Natural killer cell (primary cell): ENCODE results near the gene PARG. TPM values are rescaled to one million over a fixed set of nuclear protein-coding genes. Genes with fewer than 3 reads are reported as not detected.

Experiments used
- ATAC-seq, 3 donors: fragments of 150-1000 bp in 2 of 3; fragments of 200-7000 bp in 1 of 3; cut with Tn5 transposase; 1 replicate in 1 of 3; 2 replicates in 2 of 3; pipeline ENCODE4 v1.10.0; 2021; ENCODE audit warnings: mild to moderate bottlenecking in 2 of 3, moderate library complexity in 2 of 3
- DNase-seq, 2 donors: peaks; one replicate each; pipeline versions ENCODE4 v3.0.0 to v3.0.0-alpha.2; 2013 to 2021; ENCODE audit warnings: mixed read lengths in 1 of 2
- H3K27ac ChIP-seq: one replicate; pipeline ENCODE4 v1.5.1; 2013; ENCODE audit warnings: mild to moderate bottlenecking, low read length
- H3K27me3 ChIP-seq: one replicate; pipeline ENCODE4 v1.6.1; 2013; ENCODE audit warnings: low read length; ENCODE audit not compliant: control insufficient read depth, insufficient read depth
- H3K36me3 ChIP-seq: one replicate; pipeline ENCODE4 v1.6.1; 2013; ENCODE audit warnings: low read length; ENCODE audit not compliant: control insufficient read depth, insufficient read depth
- H3K4me1 ChIP-seq: one replicate; pipeline ENCODE4 v1.6.1; 2013; ENCODE audit warnings: low read length; ENCODE audit not compliant: control insufficient read depth, insufficient read depth
- H3K4me3 ChIP-seq: one replicate; pipeline ENCODE4 v1.5.1; 2013; ENCODE audit warnings: low read length
- H3K9me3 ChIP-seq: one replicate; pipeline ENCODE4 v1.6.1; 2013; ENCODE audit warnings: low read length; ENCODE audit not compliant: control insufficient read depth, insufficient read depth
- H3K27ac Mint-ChIP-seq, 2 donors: one replicate each; pipeline ENCODE4 v1.8.0; 2022; ENCODE audit warnings: mild to moderate bottlenecking in 2 of 2, mixed read lengths in 2 of 2, moderate library complexity in 1 of 2
- H3K27me3 Mint-ChIP-seq, 2 donors: one replicate each; pipeline ENCODE4 v1.8.0; 2022; ENCODE audit warnings: low read depth in 2 of 2, mixed read lengths in 2 of 2
- H3K36me3 Mint-ChIP-seq: one replicate; pipeline ENCODE4 v1.8.0; 2022; ENCODE audit warnings: mixed read lengths
- H3K4me1 Mint-ChIP-seq, 2 donors: one replicate each; pipeline ENCODE4 v1.8.0; 2022; ENCODE audit warnings: mixed read lengths in 2 of 2
- H3K4me3 Mint-ChIP-seq: one replicate; pipeline ENCODE4 v1.8.0; 2022; ENCODE audit warnings: mild to moderate bottlenecking, moderate library complexity, mixed read lengths
- H3K9me3 Mint-ChIP-seq, 2 donors: one replicate each; pipeline ENCODE4 v1.8.0; 2022; ENCODE audit warnings: mixed read lengths in 2 of 2
- WGBS: methylation state at CpG from one replicate; pipeline ENCODE4 v1.1.7; 2013; ENCODE audit warnings: missing lambda C conversion rate; ENCODE audit not compliant: insufficient coverage; 5-methylcytosine and 5-hydroxymethylcytosine counted together
- intact Hi-C: fragments of 100-400 bp; cut with micrococcal nuclease; formaldehyde crosslinking; loops from one replicate; pipeline ENCODE4 v1.14.2; 2022
- total RNA-seq, 4 donors: library from RNA; stranded (reverse); fragments of 120-200 nt in 1 of 4; gene quantifications; one replicate each; pipeline versions ENCODE4 v1.2.3 to v1.2.4, GENCODE V29; 2013 to 2022
- TF ChIP-seq, protein P1 (sequence below): fragments of 200-600 bp; IDR thresholded peaks from one replicate; pipeline ENCODE4 v1.8.0; 2022; ENCODE audit warnings: antibody characterized with exemption

PARG gene
- total RNA-seq, 3 donors from 2014 or later (not counting 1 experiment from before 2014, with no cell fraction given): 26.2 to 35.2 (median 34.9) TPM

GRCh38 chr10:49841615-49842332 is 100.1 kb downstream of the PARG start:
- ATAC-seq (no peak), DNase-seq (no peak)
- Histone ChIP-seq H3K27me3 (no peaks in the 10 kb centered on the region), H3K9me3 (no peaks in the 10 kb centered on the region), H3K4me1 (no peaks in the 10 kb centered on the region), H3K27ac (no peak overlapping the region), H3K36me3 (peaks cover 49% of the 10 kb centered on the region), H3K4me3 (no peak overlapping the region)
- Mint-ChIP-seq H3K27me3 (no peaks in the 10 kb centered on the region), H3K4me1 (peaks cover 6% of the 10 kb centered on the region in 2 donors), H3K27ac (no peak overlapping the region), H3K4me3 (no peak overlapping the region), H3K9me3 (no peaks in the 10 kb centered on the region), H3K36me3 (peaks cover 19% of the 10 kb centered on the region)
- intact Hi-C loops: no loop called here
- TF ChIP-seq, protein P1, sequence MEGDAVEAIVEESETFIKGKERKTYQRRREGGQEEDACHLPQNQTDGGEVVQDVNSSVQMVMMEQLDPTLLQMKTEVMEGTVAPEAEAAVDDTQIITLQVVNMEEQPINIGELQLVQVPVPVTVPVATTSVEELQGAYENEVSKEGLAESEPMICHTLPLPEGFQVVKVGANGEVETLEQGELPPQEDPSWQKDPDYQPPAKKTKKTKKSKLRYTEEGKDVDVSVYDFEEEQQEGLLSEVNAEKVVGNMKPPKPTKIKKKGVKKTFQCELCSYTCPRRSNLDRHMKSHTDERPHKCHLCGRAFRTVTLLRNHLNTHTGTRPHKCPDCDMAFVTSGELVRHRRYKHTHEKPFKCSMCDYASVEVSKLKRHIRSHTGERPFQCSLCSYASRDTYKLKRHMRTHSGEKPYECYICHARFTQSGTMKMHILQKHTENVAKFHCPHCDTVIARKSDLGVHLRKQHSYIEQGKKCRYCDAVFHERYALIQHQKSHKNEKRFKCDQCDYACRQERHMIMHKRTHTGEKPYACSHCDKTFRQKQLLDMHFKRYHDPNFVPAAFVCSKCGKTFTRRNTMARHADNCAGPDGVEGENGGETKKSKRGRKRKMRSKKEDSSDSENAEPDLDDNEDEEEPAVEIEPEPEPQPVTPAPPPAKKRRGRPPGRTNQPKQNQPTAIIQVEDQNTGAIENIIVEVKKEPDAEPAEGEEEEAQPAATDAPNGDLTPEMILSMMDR: no peak
- 96% methylated on average over 11 of the region's 11 CpGs for WGBS

- Histone ChIP-seq H3K4me3 (no peak overlapping the region), H3K27ac (no peak overlapping the region), H3K9me3 (no peaks in the 10 kb centered on the region), H3K4me1 (no peaks in the 10 kb centered on the region), H3K27me3 (no peaks in the 10 kb centered on the region), H3K36me3 (peaks cover 56% of the 10 kb centered on the region)
- WGBS: 92% methylated on average over 1 of the region's 1 CpG
- DNase-seq (no peak), ATAC-seq (no peak)
- H3K4me3 Mint-ChIP-seq: no peak overlapping the region
- no peaks in the 10 kb centered on the region for H3K9me3 Mint-ChIP-seq
- no peaks in the 10 kb centered on the region for H3K4me1 Mint-ChIP-seq
- intact Hi-C loops: no loop called here
- H3K36me3 Mint-ChIP-seq: peaks cover 12% of the 10 kb centered on the region
- no peak overlapping the region for H3K27ac Mint-ChIP-seq
- no peaks in the 10 kb centered on the region for H3K27me3 Mint-ChIP-seq
- TF ChIP-seq, protein P1: no peak
These were observed 104.1 kb downstream of the PARG start for GRCh38 chr10:49837685-49838084.

GRCh38 chr10:49837051-49837478 is 104.8 kb downstream of the PARG start:
- H3K27me3 ChIP-seq: no peaks in the 10 kb centered on the region
- WGBS: no CpG with 5 or more reads among the region's 5 CpGs
- ATAC-seq (no peak), DNase-seq (no peak)
- TF ChIP-seq, protein P1: no peak
- H3K36me3 ChIP-seq: peaks cover 59% of the 10 kb centered on the region
- no peak overlapping the region for H3K27ac Mint-ChIP-seq
- H3K4me3 Mint-ChIP-seq: no peak overlapping the region
- no peaks in the 10 kb centered on the region for H3K4me1 ChIP-seq
- H3K9me3 Mint-ChIP-seq: no peaks in the 10 kb centered on the region
- H3K9me3 ChIP-seq: no peaks in the 10 kb centered on the region
- no peaks in the 10 kb centered on the region for H3K27me3 Mint-ChIP-seq
- H3K36me3 Mint-ChIP-seq: peaks cover 12% of the 10 kb centered on the region
- intact Hi-C loops: no loop called here
- H3K4me3 ChIP-seq: no peak overlapping the region
- no peaks in the 10 kb centered on the region for H3K4me1 Mint-ChIP-seq
- H3K27ac ChIP-seq: no peak overlapping the region

- peaks cover 55% of the 10 kb centered on the region for H3K36me3 ChIP-seq
- no peaks in the 10 kb centered on the region for H3K27me3 ChIP-seq
- H3K4me1 Mint-ChIP-seq: no peaks in the 10 kb centered on the region
- 90% methylated on average over 3 of the region's 3 CpGs for WGBS
- H3K9me3 Mint-ChIP-seq: no peaks in the 10 kb centered on the region
- ATAC-seq (no peak), DNase-seq (no peak)
- H3K4me3 Mint-ChIP-seq: no peak overlapping the region
- H3K4me3 ChIP-seq: no peak overlapping the region
- TF ChIP-seq, protein P1: no peak
- H3K9me3 ChIP-seq: no peaks in the 10 kb centered on the region
- no peak overlapping the region for H3K27ac Mint-ChIP-seq
- intact Hi-C loops: no loop called here
- no peaks in the 10 kb centered on the region for H3K27me3 Mint-ChIP-seq
- H3K27ac ChIP-seq: no peak overlapping the region
- H3K36me3 Mint-ChIP-seq: peaks cover 6% of the 10 kb centered on the region
- no peaks in the 10 kb centered on the region for H3K4me1 ChIP-seq
These were observed 106.9 kb downstream of the PARG start for GRCh38 chr10:49834976-49835375.
